GM10847 (cell line): ENCODE data around the gene COMTD1.

Experiments
- POLR2A ChIP-seq: IDR thresholded peaks from 2 replicates; pipeline ENCODE4 v1.6.1; 2011; ENCODE audit not compliant: insufficient read length; ENCODE audit errors: extremely low read depth

Gene COMTD1

GRCh38 chr10:75189266-75190096, 46.3 kb downstream of the COMTD1 start:
- no peak for TF ChIP-seq POLR2A

GRCh38 chr10:75187961-75188426, 47.8 kb downstream of the COMTD1 start:
- TF ChIP-seq POLR2A, result no peak

GRCh38 chr10:75186310-75186709, 49.4 kb downstream of the COMTD1 start:
- no peak for TF ChIP-seq POLR2A
